ACC112 (cell line): ENCODE data around the gene RPL22.

Experiments
- H2AFZ ChIP-seq: fragments of 200-600 bp; sonication (generic); one replicate; pipeline ENCODE4 v1.6.0; 2017; ENCODE audit warnings: antibody characterized with exemption, low read length; ENCODE audit not compliant: unreplicated experiment
- H3K27ac ChIP-seq: fragments of 200-600 bp; sonication (generic); 2 replicates; pipeline ENCODE4 v1.5.1; 2014; ENCODE audit warnings: low read depth, mild to moderate bottlenecking, antibody characterized with exemption, low read length, moderate library complexity
- H3K27me3 ChIP-seq: fragments of 200-600 bp; sonication (generic); 2 replicates; pipeline ENCODE4 v1.6.1; 2014; ENCODE audit warnings: mild to moderate bottlenecking, antibody characterized with exemption, low read length, moderate library complexity, mixed read lengths; ENCODE audit not compliant: insufficient read depth
- H3K36me3 ChIP-seq: fragments of 200-600 bp; sonication (generic); 2 replicates; pipeline ENCODE4 v1.6.1; 2016; ENCODE audit warnings: mild to moderate bottlenecking, antibody characterized with exemption, low read length, moderate library complexity, mixed read lengths; ENCODE audit not compliant: insufficient read depth
- H3K4me1 ChIP-seq: fragments of 200-600 bp; sonication (generic); one replicate; pipeline ENCODE4 v1.6.1; 2016; ENCODE audit warnings: low read length, mixed read lengths; ENCODE audit not compliant: insufficient read depth, unreplicated experiment, control insufficient read depth
- H3K4me3 ChIP-seq: fragments of 200-600 bp; sonication (generic); 2 replicates; pipeline ENCODE4 v1.5.1; 2014; ENCODE audit warnings: mild to moderate bottlenecking, low read depth, low read length
- H3K79me2 ChIP-seq: fragments of 200-600 bp; sonication (generic); one replicate; pipeline ENCODE4 v1.6.0; 2016; ENCODE audit warnings: low read length; ENCODE audit not compliant: control insufficient read depth, unreplicated experiment, insufficient read depth

The RPL22 gene

DNA sequence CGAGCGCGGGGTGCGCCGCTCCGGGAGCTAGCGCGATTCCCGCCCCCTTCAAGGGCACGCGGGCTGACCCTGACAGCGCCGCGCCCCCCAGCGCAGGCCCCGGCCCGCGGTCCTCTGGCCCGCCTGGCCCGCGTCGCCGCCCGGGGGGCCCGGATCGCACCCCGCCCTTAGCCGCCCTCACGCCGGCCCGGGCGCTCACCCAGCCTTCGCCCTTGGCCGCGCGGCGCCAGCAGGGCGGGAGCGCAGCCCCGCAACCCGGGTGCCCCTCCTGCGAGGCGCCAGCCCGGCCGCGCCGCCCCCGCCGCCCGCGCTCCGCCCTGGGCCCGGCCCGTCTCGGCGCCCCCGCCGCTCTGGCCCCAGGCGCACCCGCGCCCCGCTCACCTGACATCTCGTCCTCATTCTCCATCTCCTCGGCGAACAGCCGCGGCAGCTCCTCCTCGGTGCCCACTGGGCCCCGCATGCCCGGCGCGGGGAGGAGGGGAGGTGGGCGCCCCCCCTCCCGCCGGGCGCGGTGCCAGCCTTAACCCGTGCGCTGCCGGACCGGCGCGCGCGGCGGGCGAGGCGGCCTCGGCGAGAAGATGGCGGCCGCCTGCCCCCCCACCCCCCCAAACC is 19.7 kb downstream of the RPL22 start:
- Histone ChIP-seq H3K27me3 (peaks cover 53% of the 10 kb centered on the region), H2AFZ (no peak overlapping the region), H3K4me1 (peaks cover 23% of the 10 kb centered on the region), H3K4me3 (no peak overlapping the region), H3K79me2 (no peaks in the 10 kb centered on the region), H3K27ac (no peak overlapping the region), H3K36me3 (no peaks in the 10 kb centered on the region)

DNA sequence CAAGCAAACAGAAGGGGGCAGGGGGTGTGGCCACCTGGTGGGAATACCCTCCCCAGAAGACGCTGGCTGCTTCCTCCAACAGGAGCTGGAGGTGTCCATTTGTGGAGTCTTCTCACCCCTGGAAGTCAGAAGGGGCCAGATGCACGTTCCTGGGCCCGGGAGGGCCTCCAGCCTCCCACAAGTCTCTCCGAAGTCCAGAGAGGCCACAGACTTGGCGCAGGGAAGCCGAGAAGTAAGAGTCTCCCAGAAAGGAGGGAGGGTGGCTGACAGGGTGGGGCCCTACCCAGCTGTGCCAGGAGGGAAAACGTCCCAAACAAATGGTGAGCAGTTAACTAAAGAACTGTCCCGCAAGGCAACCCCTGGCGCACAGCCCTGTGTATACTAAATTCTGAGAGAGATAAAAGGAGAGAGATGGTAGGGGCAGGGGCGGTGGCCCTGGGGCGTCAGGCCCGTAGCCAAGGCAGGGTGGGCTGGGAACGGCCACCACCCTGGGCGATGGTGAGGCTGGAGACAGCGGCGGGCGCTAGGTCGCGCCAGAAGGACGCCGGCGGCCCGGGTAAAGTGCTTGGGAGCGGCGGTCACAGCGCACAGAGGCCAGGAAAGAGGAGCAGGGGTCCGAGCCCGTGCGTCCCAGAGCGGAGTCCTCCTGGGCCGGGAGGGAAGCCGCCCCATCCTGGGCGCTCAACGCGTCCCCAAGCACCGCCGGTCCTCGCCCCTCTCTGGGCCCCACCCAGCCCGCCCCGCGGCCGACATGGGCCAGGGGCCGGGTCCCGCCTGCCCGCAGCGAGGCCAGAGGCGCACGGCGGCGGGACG is 20.4 kb downstream of the RPL22 start:
- H3K4me3 ChIP-seq, result peak overlapping the region; percentile 24; the same call in 1 of the 2 replicates
- peaks cover 60% of the 10 kb centered on the region for H3K27me3 ChIP-seq
- H2AFZ ChIP-seq, result no peak overlapping the region
- no peaks in the 10 kb centered on the region for H3K79me2 ChIP-seq
- H3K4me1 ChIP-seq, result peaks cover 23% of the 10 kb centered on the region
- H3K27ac ChIP-seq, result no peak overlapping the region
- no peaks in the 10 kb centered on the region for H3K36me3 ChIP-seq

DNA sequence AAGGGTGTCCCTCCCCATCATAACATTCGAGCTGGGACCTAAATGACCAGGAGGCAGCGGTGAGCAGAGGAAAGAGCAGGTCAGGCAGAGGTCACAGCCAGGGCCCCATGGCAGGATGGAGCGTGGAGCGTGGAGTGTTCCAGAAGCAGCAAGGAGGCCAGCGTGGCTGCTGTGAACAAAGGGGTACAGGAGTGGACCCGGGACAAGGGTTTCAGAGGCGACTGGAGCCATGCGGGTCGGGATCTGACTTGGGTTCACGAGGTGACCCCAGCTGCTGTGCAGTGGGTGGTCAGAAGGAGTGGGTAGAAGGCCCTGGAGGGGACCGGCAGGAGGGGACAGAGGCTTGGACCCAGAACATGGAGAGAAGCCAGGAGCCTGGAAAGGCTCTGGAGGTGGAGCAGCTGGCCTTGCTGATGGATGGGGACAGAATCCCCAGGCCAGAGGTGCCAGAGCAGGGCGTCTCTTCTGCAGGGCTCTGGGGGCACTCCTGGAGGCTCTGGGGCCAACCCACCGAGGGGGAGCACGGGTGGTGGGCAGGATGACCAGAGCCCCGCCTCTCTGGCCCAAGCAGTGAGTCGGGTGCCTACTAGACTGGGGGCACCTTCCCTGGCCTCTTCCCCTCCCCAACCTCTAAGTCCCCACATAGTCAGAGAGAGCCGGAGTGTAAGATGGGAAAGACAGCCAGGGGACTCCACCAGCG is 21.6 kb downstream of the RPL22 start:
- H3K27ac ChIP-seq, result no peak overlapping the region
- H3K27me3 ChIP-seq, result peaks cover 63% of the 10 kb centered on the region
- H3K36me3 ChIP-seq, result no peaks in the 10 kb centered on the region
- H3K79me2 ChIP-seq, result no peaks in the 10 kb centered on the region
- peaks cover 12% of the 10 kb centered on the region for H3K4me1 ChIP-seq
- no peak overlapping the region for H2AFZ ChIP-seq
- no peak overlapping the region for H3K4me3 ChIP-seq

DNA sequence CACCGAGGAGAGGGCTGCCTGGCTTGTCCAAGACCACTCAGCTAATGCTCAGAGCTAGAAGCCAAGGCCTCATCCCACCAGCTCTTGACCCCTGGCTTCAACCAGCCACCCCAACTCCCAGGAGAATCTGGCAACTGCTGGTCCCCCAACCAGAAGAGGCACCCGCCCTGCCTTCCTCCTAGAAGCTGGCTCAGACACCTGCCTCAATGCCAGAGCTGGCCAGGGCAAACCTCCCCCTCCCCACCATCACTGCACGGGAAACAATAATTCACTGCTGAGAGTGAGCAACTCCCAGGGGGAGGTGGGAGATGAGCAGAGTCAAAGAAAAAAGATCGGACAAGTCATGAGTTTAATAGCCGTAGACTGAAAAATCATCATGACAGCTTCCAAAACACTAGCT is 22.6 kb downstream of the RPL22 start:
- Histone ChIP-seq H3K4me3 (no peak overlapping the region), H3K27ac (no peak overlapping the region), H2AFZ (no peak overlapping the region), H3K27me3 (peaks cover 73% of the 10 kb centered on the region), H3K4me1 (peaks cover 12% of the 10 kb centered on the region), H3K36me3 (no peaks in the 10 kb centered on the region), H3K79me2 (no peaks in the 10 kb centered on the region)

DNA sequence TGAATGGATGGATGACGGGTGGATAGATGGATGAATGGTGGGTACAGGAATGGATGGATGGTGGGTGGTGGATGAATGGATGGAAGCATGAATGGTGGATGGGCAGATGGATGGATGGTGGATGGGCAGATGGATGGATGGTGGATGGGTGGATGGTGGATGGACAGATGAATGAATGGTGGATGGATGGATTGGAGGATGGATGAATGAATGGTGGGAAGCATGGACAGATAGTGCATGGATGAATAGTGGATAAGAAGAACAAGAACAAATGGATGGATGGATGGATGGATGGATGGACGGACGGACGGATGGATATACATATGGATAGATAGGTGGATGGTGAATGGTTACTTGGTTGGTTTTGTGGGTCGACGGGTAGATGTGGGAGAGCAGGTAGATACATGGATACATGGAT is 24.0 kb downstream of the RPL22 start:
- no peaks in the 10 kb centered on the region for H3K79me2 ChIP-seq
- H3K4me1 ChIP-seq, result no peaks in the 10 kb centered on the region
- H3K4me3 ChIP-seq, result no peak overlapping the region
- H3K27me3 ChIP-seq, result peaks cover 73% of the 10 kb centered on the region
- no peak overlapping the region for H3K27ac ChIP-seq
- no peaks in the 10 kb centered on the region for H3K36me3 ChIP-seq
- no peak overlapping the region for H2AFZ ChIP-seq

DNA sequence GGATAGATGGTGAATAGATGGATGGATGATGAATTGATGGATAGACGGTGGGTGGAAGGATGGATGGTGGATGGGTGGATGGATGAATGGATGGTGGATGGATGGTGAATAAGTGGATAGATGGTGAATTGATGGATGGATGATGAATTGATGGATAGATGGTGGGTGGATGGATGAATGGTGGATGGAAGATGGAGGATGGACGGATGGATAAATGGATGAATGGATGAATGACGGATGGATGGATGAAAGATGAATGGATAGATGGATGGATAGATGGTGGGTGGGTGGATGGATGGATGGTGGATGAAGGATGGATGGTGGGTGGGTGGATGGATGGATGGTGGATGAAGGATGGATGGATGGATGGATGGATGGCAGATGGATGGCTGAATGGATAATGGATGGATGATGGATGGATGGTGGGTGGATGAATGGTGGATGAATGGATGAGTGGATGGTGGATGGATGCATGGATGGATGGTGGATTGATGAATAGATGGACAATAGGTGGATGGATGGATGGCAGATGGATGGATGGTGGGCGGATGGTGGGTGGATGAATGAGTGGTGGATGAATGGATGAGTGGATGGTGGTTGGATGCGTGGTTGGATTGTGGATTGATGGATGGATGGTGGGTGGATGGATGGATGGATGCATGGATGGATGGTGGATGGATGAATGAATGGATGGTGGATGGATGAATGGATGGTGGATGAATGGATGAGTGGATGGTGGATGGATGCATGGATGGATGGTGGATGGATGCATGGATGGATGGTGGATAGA is 24.6 kb downstream of the RPL22 start:
- Histone ChIP-seq H3K27me3 (peaks cover 69% of the 10 kb centered on the region), H3K36me3 (no peaks in the 10 kb centered on the region), H3K27ac (no peak overlapping the region), H3K4me3 (no peak overlapping the region), H2AFZ (no peak overlapping the region), H3K79me2 (no peaks in the 10 kb centered on the region), H3K4me1 (no peaks in the 10 kb centered on the region)

DNA sequence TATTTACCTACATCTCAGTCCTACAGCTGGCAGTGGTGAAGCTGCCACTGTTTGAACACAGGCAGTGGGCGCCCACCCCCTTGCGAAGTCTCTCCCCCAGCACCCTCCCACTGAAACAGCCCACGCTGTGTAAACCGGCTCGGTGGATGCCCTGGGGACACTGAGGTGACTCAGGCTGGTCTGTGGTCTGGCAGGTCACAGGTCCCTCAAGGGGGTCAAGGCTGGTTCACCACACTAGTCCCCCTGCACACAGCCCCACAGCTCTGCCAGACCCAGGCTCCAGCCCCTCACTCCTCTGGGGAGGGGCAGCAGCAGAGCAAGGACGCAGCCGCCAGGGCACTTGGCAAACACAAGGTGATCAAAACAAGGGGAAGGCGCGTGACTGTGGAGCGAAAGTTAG is 26.8 kb downstream of the RPL22 start:
- Histone ChIP-seq H3K4me1 (no peaks in the 10 kb centered on the region), H3K27ac (no peak overlapping the region), H3K79me2 (no peaks in the 10 kb centered on the region), H3K4me3 (no peak overlapping the region), H3K27me3 (peaks cover 60% of the 10 kb centered on the region), H3K36me3 (no peaks in the 10 kb centered on the region), H2AFZ (no peak overlapping the region)

DNA sequence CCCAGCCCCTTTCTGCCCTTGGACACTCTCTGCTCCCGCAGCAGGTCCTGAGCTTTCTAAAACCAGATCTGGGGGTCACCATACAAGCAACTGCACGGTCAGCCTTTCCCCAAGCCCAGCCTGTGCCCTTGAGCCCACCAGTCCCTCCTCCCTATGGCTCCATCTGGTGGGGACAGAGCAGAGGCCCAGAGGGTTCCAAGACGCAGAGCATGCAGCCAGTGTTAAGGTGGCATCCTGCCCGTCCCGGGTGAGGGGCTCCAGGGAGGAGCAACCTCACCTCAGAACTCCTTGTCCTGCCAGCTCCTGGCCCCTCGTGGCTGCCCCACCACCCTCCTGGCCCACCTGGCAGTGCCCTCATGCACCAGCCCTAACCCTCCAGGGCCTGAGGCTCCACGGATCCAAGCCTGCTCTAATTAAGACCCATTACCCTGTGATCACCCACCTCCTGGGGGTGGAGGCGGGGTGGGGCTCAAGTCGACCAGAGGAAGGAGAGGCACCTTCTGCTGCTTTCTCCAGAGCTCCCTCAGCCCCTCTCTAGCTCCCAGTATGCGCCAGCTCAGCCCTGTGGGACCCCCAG is 27.8 kb downstream of the RPL22 start:
- Histone ChIP-seq H3K27ac (no peak overlapping the region), H3K4me3 (no peak overlapping the region), H3K79me2 (no peaks in the 10 kb centered on the region), H3K36me3 (no peaks in the 10 kb centered on the region), H3K4me1 (no peaks in the 10 kb centered on the region), H2AFZ (no peak overlapping the region), H3K27me3 (peaks cover 51% of the 10 kb centered on the region)

DNA sequence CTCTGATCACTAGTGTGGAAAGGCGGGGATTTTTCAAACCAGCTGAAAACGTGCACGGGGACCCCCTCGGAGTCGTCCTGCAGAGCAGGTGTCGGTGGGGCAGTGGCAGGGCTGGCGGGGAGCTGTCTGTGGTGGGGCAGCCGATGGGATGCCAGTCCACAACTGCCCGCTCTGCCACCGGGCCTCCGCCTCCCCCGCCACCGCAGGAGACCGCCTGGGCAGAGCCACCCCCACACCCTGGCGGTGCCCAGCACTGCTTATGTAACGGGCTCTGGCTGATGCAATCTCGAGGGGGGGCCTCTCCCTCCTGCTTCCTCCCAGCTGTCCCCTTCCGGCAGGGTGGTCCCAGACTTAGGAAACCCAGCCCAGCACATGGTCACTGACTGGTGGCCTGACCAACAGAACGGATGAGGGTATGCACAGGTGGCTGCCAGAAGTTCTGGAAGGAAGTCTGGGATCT is 28.6 kb downstream of the RPL22 start:
- H3K4me1 ChIP-seq, result no peaks in the 10 kb centered on the region
- H3K27me3 ChIP-seq, result peaks cover 49% of the 10 kb centered on the region
- no peak overlapping the region for H3K4me3 ChIP-seq
- no peaks in the 10 kb centered on the region for H3K36me3 ChIP-seq
- H3K79me2 ChIP-seq, result no peaks in the 10 kb centered on the region
- no peak overlapping the region for H2AFZ ChIP-seq
- H3K27ac ChIP-seq, result no peak overlapping the region

DNA sequence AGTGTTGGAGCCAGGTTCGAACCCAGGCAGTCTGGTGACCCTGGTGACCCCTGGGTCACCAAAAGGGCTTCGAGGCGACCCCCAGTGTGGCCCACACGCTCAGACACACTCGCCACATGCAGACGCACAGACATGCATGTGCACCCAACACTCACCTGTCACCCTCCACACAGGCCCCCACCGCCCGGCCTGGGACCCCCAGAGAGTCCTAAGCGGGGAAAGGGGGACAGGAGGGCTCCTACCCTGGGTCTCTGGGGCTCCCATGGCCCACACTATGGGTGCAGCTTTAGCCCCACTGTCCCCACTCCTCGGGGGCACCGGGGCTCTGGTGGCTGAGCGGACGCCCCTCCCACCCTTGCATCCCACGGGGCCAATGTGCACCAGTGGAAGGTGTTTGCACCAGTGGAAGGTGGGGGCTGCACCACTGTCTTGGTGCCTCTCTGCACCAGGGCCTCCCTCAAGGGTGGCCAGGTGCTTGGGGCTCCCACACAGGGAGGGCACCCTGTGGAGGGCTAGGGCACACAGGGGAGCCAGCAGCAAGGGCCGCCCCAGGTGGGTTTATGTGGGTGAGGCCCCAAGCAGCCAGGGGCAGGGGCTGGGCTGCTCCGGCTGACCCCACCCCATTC is 29.2 kb downstream of the RPL22 start:
- Histone ChIP-seq H3K4me3 (no peak overlapping the region), H2AFZ (no peak overlapping the region), H3K4me1 (no peaks in the 10 kb centered on the region), H3K27me3 (peaks cover 50% of the 10 kb centered on the region), H3K36me3 (no peaks in the 10 kb centered on the region), H3K27ac (no peak overlapping the region), H3K79me2 (no peaks in the 10 kb centered on the region)
